ENCODE measurements around the gene MCM8.

GRCh38 chr20:6046432-6046831, 96.0 kb downstream of the MCM8 start:
- TF ChIP-seq EZH2 (IDR thresholded peaks at IDR 0.05; ENCODE audit: low read length), result no peak
- TF ChIP-seq, protein P1, sequence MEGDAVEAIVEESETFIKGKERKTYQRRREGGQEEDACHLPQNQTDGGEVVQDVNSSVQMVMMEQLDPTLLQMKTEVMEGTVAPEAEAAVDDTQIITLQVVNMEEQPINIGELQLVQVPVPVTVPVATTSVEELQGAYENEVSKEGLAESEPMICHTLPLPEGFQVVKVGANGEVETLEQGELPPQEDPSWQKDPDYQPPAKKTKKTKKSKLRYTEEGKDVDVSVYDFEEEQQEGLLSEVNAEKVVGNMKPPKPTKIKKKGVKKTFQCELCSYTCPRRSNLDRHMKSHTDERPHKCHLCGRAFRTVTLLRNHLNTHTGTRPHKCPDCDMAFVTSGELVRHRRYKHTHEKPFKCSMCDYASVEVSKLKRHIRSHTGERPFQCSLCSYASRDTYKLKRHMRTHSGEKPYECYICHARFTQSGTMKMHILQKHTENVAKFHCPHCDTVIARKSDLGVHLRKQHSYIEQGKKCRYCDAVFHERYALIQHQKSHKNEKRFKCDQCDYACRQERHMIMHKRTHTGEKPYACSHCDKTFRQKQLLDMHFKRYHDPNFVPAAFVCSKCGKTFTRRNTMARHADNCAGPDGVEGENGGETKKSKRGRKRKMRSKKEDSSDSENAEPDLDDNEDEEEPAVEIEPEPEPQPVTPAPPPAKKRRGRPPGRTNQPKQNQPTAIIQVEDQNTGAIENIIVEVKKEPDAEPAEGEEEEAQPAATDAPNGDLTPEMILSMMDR (optimal IDR thresholded peaks at IDR 0.05 in 1 of 3, IDR thresholded peaks at IDR 0.05 in 1 of 3, conservative IDR thresholded peaks at IDR 0.05 in 1 of 3; ENCODE audit: extremely low read depth in 1 of 3, insufficient read depth in 2 of 3, low read length in 3 of 3), result no peak
